Measurements from ENCODE around the gene DLK2.

DNA sequence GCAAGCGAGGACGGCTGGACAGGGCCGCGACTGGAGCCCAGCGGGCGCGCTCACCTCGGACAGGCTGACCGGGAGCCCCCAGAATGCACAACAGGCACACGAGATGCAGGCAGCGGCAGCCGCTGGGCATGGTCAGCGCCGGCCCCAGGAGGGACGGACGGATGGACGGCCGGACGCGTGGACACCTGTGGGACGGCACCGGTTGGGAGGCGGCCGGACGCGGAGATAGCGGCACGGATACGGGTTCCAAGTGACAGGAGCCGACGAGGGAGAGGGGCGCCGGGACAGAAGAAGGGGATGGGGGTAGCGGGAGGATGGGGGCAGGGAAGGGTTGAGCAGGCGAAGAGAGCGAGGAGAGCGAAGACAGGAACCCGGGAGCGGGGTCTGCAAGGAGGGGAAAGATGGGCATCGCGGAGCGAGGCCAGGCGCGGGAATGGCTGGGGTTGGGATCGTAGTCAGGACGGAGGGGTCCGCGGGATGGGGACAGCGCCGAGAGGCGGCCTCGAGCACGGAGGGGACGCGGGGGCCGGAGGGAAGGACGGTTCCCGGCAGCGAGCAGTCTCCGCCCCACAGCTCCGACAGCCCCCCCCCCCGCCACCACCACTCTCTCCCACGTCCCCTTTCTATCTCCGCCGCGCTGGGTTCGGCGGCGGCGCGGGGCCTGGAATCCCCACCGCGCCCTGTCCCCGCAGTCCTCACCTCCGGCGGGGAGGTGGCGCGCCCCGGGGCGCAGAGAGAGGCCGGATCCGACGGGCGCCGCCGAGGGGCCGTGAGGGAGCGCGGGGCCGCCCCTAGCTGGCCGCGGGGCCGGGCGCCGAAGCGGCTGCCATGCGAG, 435 bp downstream of the DLK2 start:
- TF ChIP-seq CTCF (conservative IDR thresholded peaks at IDR 0.05; ENCODE audit: low read depth in 2 of 2) (peak in 1 of 2 experiments; percentile 24; a peak in 2 of 4 replicates), POLR2AphosphoS5 (IDR thresholded peaks at IDR 0.05; ENCODE audit: low read depth) (no peak; the same call in 1 of the 2 replicates), EZH2phosphoT487 (IDR thresholded peaks at IDR 0.05; ENCODE audit: unreplicated experiment) (no peak), EZH2 (IDR thresholded peaks at IDR 0.05; ENCODE audit: low read depth, unreplicated experiment) (no peak), CREB1 (CRISPR knock-in tag; IDR thresholded peaks at IDR 0.05; ENCODE audit: low read depth) (no peak), JUNB (IDR thresholded peaks at IDR 0.05; ENCODE audit: unreplicated experiment) (no peak), ETS1 (IDR thresholded peaks at IDR 0.05) (no peak), STAT1 (IDR thresholded peaks at IDR 0.05; ENCODE audit: unreplicated experiment) (no peak), ZNF462 (CRISPR knock-in tag; IDR thresholded peaks at IDR 0.05) (no peak), NANOG (IDR thresholded peaks at IDR 0.05; ENCODE audit: borderline replicate concordance) (no peak), ZNF331 (CRISPR knock-in tag; IDR thresholded peaks at IDR 0.05; ENCODE audit: low read depth) (no peak), ZNF114 (CRISPR knock-in tag; IDR thresholded peaks at IDR 0.05) (no peak)
- TF ChIP-seq, protein P1, sequence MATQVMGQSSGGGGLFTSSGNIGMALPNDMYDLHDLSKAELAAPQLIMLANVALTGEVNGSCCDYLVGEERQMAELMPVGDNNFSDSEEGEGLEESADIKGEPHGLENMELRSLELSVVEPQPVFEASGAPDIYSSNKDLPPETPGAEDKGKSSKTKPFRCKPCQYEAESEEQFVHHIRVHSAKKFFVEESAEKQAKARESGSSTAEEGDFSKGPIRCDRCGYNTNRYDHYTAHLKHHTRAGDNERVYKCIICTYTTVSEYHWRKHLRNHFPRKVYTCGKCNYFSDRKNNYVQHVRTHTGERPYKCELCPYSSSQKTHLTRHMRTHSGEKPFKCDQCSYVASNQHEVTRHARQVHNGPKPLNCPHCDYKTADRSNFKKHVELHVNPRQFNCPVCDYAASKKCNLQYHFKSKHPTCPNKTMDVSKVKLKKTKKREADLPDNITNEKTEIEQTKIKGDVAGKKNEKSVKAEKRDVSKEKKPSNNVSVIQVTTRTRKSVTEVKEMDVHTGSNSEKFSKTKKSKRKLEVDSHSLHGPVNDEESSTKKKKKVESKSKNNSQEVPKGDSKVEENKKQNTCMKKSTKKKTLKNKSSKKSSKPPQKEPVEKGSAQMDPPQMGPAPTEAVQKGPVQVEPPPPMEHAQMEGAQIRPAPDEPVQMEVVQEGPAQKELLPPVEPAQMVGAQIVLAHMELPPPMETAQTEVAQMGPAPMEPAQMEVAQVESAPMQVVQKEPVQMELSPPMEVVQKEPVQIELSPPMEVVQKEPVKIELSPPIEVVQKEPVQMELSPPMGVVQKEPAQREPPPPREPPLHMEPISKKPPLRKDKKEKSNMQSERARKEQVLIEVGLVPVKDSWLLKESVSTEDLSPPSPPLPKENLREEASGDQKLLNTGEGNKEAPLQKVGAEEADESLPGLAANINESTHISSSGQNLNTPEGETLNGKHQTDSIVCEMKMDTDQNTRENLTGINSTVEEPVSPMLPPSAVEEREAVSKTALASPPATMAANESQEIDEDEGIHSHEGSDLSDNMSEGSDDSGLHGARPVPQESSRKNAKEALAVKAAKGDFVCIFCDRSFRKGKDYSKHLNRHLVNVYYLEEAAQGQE (IDR thresholded peaks at IDR 0.05; ENCODE audit: unreplicated experiment): no peak

Data from GM23338 (cell line).